GM12878 (cell line): ENCODE results near the gene MAN2A2. TPM values are rescaled to one million over a fixed set of nuclear protein-coding genes. Genes with fewer than 3 reads are reported as not detected.

Experiments
- EP300 ChIP-seq, 2 experiments: fragments of 150-350 bp in 1 of 2; IDR thresholded peaks; 2 replicates each; pipeline ENCODE4 v1.6.1; 2011 to 2012; ENCODE audit warnings: low read depth in 2 of 2, low read length in 2 of 2, borderline replicate concordance in 1 of 2, improper control_type of control experiment in 1 of 2, inconsistent platforms in 1 of 2; ENCODE audit not compliant: control insufficient read depth in 1 of 2
- ESRRA ChIP-seq: IDR thresholded peaks from 2 replicates; pipeline ENCODE4 v1.6.1; 2012; ENCODE audit warnings: mild to moderate bottlenecking, low read length, improper control_type of control experiment
- GABPA ChIP-seq: IDR thresholded peaks from 2 replicates; pipeline ENCODE4 v1.6.1; 2014; ENCODE audit warnings: antibody characterized with exemption, low read depth, mild to moderate bottlenecking, inconsistent platforms
- IKZF2 ChIP-seq, 2 experiments: fragments of 450-650 bp; IDR thresholded peaks; 2 replicates each; pipeline ENCODE4 v1.6.1; 2017; ENCODE audit warnings: mild to moderate bottlenecking in 2 of 2, moderate library complexity in 2 of 2
- MAX ChIP-seq: IDR thresholded peaks from 2 replicates; pipeline ENCODE4 v1.6.1; 2012; ENCODE audit warnings: low read depth, low read length, improper control_type of control experiment
- MEF2A ChIP-seq: IDR thresholded peaks from 2 replicates; pipeline ENCODE4 v1.6.1; 2011; ENCODE audit warnings: low read depth, mild to moderate bottlenecking, low read length, moderate library complexity; ENCODE audit not compliant: insufficient read depth
- POLR2AphosphoS2 ChIP-seq: IDR thresholded peaks from 2 replicates; pipeline ENCODE4 v1.6.1; 2011; ENCODE audit warnings: low read depth, mild to moderate bottlenecking, low read length, improper control_type of control experiment, moderate library complexity
- PRDM15 ChIP-seq: fragments of 450-650 bp; formaldehyde crosslinking; IDR thresholded peaks from 2 replicates; pipeline ENCODE4 v1.4.0; 2020; ENCODE audit warnings: mild to moderate bottlenecking, moderate library complexity
- RCOR1 ChIP-seq: conservative IDR thresholded peaks from 2 replicates; pipeline ENCODE4 v1.6.1; 2012; ENCODE audit warnings: low read depth, low read length, improper control_type of control experiment
- ZNF687 ChIP-seq: fragments of 450-650 bp; IDR thresholded peaks from 2 replicates; pipeline ENCODE4 v1.6.1; 2017; ENCODE audit warnings: mild to moderate bottlenecking, moderate library complexity
- polyA plus RNA-seq, 11 experiments: library from polyadenylated mRNA; depleted of rRNA in 4 of 11; unstranded in 6 of 11; stranded (reverse) in 5 of 11; fragments of >200 nt; fragmentation: Nextera tagmentation in 4 of 11; fragmentation: Illumina TruSeq in 1 of 11; extraction: Ambion mirVana in 4 of 11; extraction: Trizol in 1 of 11; gene quantifications; 1 replicate in 1 of 11; 2 replicates in 10 of 11; pipeline versions ENCODE4 v1.2.1 to v1.2.3, GENCODE V29; 2011 to 2016; ENCODE audit warnings: inconsistent platforms in 2 of 11, missing spikeins in 2 of 11, low read depth in 1 of 11
- total RNA-seq, 4 experiments: library from RNA; depleted of rRNA in 3 of 4; stranded (reverse); fragments of >200 nt in 3 of 4; fragmentation: Illumina TruSeq in 1 of 4; extraction: Trizol in 1 of 4; gene quantifications; 2 replicates each; pipeline versions ENCODE4 v1.2.1 to v1.2.3, GENCODE V29; 2013 to 2021

The MAN2A2 gene
- total and polyA plus RNA-seq, 10 of the 15 experiments (the other 5 are each of a cell fraction or from before 2014, with no cell fraction given) = 4.2 to 79.4 (median 23.2) TPM

GRCh38 chr15:90885432-90886290 is 17.4 kb upstream of the MAN2A2 start (continued):
- TF ChIP-seq ZNF687 = peak; percentile 28; the same call in 1 of the 2 replicates
- no peak for TF ChIP-seq RCOR1
- TF ChIP-seq POLR2AphosphoS2 = no peak
- TF ChIP-seq ESRRA = 0 out of 2 replicates have a peak, but pooled peaks have one; percentile 57
- TF ChIP-seq GABPA = no peak
- no peak for TF ChIP-seq EP300 (IDR thresholded peaks at IDR 0.05; ENCODE audit: borderline replicate concordance in 1 of 2, control insufficient read depth in 1 of 2, low read depth in 2 of 2, low read length in 2 of 2)
- TF ChIP-seq IKZF2 (IDR thresholded peaks at IDR 0.05) = 0 out of 4 replicates have a peak, but pooled peaks of 1 of the 2 experiments have one; percentile 9
- no peak for TF ChIP-seq MAX
- no peak for TF ChIP-seq MEF2A
- no peak for TF ChIP-seq PRDM15 (CRISPR knock-in tag)
